HEK293T (cell line): ENCODE data around the gene NPC1.

ENCODE experiments used
- BHLHE40 ChIP-seq: fragments of 450-650 bp; IDR thresholded peaks from 2 replicates; pipeline ENCODE4 v1.6.1; 2016; ENCODE audit warnings: mild to moderate bottlenecking, moderate library complexity, borderline replicate concordance
- ELF4 ChIP-seq: fragments of 450-650 bp; IDR thresholded peaks from 2 replicates; pipeline ENCODE4 v1.6.1; 2017; ENCODE audit warnings: antibody characterized with exemption
- FOXK2 ChIP-seq: fragments of 450-650 bp; IDR thresholded peaks from 2 replicates; pipeline ENCODE4 v1.6.1; 2016; ENCODE audit warnings: mild to moderate bottlenecking
- FOXM1 ChIP-seq: fragments of 450-650 bp; IDR thresholded peaks from 2 replicates; pipeline ENCODE4 v1.6.1; 2017; ENCODE audit warnings: mild to moderate bottlenecking, borderline replicate concordance
- L3MBTL2 ChIP-seq: fragments of 450-650 bp; conservative IDR thresholded peaks from 2 replicates; pipeline ENCODE4 v1.6.1; 2016; ENCODE audit warnings: mild to moderate bottlenecking
- SP1 ChIP-seq: fragments of 450-650 bp; IDR thresholded peaks from 2 replicates; pipeline ENCODE4 v1.6.1; 2017

DNA sequence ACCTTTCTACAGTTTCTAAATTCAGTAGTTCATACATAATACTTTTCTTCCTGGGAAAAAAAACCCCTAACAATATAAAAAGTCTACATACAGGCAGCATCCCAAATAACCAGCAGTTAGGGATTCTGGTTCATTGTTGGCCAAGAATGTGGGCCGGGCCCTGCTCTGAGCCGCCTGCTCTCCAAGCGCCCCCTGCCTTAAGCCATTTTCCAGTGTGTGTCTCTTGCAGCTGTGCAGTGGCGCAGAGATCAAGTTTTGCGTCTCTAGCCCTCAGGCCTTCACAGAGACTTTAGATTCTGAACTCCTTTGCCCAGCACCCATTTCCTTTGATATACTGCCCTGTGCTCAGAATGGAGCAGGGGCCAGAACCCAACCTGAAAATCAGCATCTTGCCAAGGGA lies 50.1 kb downstream of the NPC1 start:
- TF ChIP-seq SP1 = no peak
- no peak for TF ChIP-seq L3MBTL2
- TF ChIP-seq FOXK2 = no peak
- no peak for TF ChIP-seq FOXM1
- no peak for TF ChIP-seq BHLHE40
- no peak for TF ChIP-seq ELF4
